ENCODE data around the gene SLC44A4.
"Not testable (repeated sequence)": the region's sequence is repeated elsewhere in the genome, so short reads cannot be mapped to it uniquely, and the experiment has no call there.

Gene SLC44A4

DNA sequence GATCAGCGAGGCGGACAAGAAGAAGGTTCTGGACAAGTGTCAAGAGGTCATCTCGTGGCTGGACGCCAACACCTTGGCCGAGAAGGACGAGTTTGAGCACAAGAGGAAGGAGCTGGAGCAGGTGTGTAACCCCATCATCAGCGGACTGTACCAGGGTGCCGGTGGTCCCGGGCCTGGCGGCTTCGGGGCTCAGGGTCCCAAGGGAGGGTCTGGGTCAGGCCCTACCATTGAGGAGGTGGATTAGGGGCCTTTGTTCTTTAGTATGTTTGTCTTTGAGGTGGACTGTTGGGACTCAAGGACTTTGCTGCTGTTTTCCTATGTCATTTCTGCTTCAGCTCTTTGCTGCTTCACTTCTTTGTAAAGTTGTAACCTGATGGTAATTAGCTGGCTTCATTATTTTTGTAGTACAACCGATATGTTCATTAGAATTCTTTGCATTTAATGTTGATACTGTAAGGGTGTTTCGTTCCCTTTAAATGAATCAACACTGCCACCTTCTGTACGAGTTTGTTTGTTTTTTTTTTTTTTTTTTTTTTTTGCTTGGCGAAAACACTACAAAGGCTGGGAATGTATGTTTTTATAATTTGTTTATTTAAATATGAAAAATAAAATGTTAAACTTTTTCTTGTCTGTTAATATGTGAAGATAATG lies 49.0 kb downstream of the SLC44A4 start:
- DNase-seq (ENCODE audit: low read depth, low spot score) = no peak

DNA sequence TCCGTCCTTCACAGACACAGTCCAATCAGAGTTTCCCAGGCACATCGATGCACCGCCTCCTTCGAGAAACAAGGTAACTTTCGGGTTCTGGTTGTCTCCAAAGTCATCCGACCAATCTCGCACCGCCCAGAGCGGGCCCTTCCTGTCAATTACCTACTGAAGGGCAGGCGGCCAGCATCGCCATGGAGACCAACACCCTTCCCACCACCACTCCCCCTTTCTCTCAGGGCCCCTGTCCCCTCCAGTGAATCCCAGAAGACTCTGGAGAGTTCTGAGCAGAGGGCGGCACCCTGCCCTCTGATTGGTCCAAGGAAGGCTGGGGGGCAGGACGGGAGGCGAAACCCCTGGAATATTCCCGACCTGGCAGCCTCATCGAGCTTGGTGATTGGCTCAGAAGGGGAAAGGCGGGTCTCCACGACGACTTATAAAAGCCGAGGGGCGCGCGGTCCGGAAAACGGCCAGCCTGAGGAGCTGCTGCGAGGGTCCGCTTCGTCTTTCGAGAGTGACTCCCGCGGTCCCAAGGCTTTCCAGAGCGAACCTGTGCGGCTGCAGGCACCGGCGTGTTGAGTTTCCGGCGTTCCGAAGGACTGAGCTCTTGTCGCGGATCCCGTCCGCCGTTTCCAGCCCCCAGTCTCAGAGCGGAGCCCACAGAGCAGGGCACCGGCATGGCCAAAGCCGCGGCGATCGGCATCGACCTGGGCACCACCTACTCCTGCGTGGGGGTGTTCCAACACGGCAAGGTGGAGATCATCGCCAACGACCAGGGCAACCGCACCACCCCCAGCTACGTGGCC lies 51.3 kb downstream of the SLC44A4 start, which contains the start of gene HSPA1B:
Gene HSPA1B (plus strand): TSS at position 453 of the 794 bp plus-strand sequence. CDS start 213 bp downstream, at position 666.
- peak; percentile 99 for DNase-seq (ENCODE audit: low read depth, low spot score)

DNA sequence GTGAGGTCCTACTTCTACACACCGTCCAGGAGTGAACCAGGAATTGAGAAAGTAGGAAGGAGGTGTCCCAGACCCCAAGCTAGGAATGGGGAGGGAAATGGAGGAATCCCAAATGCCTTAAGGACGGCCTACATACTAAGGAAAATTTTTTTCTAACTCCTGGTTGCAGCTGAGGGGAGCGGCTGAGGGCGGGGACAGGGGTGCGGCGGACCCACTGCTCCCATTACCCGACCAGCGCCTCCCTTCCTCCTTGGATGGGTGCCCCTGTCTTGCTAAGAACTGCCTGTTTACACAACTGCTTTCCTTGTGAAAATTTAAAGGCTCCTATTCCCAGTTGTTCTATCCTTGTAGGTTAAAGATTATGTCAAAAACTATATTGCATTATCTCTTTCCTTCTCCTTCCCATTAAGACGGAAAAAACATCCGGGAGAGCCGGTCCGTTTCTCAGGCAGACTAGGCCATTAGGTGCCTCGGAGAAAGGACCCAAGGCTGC lies 52.0 kb downstream of the SLC44A4 start:
- no peak for DNase-seq (ENCODE audit: low read depth, low spot score)

DNA sequence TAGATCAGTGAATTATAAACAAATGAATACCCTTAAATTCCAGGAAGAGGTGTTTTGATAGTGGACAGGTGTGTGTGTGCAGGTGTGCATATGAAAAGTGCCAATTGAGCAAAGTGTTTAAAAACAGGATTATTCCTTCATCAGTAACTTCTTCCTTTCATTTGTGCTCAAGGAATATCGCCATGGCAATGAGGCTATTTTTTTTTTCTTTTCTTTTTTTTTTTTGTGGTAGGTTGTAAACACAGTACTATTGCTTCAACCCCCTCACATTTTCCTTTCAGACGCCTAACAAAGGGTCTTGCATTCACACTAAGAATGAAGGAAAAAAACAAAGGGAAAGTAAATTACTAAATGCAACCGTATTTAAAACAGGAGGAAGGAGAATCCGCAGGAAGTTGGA lies 53.2 kb downstream of the SLC44A4 start:
- DNase-seq (ENCODE audit: low read depth, low spot score) = no peak

DNA sequence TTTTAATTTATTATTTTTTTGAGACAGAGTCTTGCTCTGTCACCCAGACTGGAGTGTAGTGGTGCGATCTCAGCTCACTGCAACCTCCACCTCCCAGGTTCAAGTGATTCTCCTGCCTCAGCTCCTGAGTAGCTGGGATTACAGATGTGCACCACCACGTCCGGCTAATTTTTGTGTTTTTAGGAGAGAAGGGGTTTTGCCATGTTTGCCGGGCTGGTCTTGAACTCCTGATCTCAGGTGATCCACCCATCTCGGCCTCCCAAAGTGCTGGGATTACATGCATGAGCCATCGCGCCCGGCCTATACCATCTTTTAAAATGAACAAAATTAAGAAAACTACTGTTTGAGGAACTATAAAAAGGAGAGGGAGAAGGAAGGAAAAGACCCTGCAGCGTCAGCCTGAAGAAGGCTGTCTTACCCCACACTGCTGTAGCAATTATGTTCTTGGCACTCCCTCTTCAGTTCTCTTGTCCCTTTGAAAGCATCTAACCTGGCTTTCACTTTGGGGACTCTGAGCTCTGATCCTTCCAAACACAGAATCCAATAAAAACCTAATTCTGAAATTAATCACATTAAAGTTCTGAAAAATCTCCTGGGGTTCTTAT lies 55.1 kb downstream of the SLC44A4 start:
- DNase-seq (ENCODE audit: low read depth, low spot score) = not testable (repeated sequence)

DNA sequence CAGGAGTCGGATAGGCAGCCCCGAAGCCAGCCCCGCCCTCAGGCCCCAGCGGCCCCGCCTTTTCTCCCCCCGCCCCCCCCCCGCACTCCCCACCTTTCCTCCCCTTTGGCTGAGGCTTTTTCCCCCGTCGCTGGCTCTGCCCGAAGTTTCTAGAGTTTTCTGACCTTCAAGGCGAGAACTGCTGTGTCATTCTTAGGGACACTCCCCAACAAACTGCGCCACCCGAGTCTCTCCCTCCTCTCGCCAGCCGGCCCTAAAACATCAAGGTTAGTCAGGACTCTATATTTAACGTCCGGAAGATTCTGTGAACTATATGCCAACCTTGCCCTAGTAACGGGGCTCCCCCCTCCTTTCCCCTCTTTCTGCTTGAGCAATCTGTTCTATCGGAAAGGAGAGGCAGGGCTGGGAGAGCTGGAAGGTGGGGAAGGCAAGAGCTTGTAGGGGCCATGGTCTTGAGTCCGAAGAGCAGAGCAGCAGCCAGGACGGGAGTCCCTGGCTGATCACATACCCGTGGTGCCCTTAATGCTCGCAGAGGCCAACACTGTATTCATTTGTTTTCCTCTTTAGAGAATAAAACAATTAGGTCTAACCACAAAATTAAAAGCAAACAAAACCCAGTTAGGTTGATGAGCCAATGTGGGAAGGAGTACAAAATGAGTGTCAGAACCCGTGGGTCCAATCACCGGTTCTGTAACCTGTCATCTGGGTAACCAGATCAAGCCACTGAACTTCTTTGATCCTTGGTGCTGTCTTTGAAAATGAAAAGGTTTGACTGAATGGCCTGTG lies 56.6 kb downstream of the SLC44A4 start:
- DNase-seq (ENCODE audit: low read depth, low spot score) = no peak

DNA sequence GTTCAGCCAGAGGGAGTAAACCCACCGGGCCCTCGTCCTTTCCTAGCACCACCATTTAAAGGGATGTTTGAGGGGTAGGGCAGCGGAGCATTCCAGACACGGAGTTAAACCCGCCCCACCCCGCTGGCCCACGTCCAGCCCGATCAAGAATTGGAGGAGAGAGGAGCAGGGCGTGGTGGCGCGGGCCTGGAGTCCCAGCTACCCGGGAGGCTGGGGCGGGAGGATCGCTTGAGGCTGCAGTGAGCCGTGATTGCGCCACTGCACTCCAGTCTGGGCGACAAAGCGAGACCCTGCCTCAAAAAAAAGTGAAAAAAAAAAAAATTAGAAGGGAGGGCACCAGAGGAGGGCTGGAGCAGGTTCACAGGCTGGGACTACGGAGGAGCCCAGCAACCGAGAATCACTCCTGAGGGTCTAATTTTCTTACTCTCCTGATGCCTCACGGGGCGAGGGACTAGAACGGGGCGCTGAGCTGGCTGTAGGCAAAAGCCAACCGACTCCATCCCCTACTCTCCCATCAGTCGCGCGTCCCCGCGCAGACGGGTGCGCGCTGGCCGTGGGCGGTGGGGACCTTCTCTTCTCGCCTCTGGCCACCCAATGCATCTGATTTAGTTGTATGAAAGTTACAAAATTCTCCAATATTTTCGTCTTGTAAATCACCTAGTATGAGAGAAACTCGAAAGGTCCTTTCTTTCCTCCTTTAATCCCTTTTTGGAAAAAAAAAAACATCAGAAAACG lies 57.3 kb downstream of the SLC44A4 start:
- DNase-seq (ENCODE audit: low read depth, low spot score) = no peak

DNA sequence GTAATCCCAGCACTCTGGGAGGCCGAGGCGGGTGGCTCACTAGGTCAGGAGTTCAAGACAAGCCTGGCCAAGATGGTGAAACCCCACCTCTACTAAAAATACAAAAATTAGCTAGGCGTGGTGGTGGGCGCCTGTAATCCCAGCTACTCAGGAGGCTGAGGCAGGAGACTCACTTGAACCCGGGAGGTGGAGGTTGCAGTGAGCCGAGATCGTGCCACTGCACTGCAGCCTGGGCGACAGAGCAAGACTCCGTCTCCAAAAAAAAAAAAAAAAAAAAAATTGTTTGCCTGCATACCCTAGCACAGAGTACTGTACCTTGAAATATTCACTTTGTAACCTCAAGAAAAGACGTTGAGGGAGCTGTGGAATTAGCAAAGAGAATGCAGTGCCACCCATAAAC lies 58.4 kb downstream of the SLC44A4 start:
- not testable (repeated sequence) for DNase-seq (ENCODE audit: low read depth, low spot score)

DNA sequence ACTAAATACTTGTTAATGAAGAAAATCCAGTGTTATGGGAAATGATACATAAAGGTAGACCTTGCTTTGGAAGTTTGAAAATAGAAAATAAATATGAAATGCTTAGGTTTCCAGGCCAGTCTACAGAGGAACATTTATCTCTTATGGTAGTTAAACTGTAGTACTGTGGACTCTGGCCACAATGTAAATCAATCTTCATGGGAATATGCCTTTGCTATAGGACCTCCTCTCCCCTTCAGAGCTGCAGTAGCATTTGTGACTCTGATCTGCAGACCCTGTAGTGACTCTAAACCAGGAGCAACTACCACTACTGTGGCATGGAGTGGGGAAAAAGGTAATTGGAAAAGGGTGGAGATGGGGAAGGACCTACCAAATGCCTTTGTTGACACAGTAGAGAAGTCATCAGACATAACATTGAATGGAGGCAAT lies 58.9 kb downstream of the SLC44A4 start:
- DNase-seq (ENCODE audit: low read depth, low spot score) = no peak

DNA sequence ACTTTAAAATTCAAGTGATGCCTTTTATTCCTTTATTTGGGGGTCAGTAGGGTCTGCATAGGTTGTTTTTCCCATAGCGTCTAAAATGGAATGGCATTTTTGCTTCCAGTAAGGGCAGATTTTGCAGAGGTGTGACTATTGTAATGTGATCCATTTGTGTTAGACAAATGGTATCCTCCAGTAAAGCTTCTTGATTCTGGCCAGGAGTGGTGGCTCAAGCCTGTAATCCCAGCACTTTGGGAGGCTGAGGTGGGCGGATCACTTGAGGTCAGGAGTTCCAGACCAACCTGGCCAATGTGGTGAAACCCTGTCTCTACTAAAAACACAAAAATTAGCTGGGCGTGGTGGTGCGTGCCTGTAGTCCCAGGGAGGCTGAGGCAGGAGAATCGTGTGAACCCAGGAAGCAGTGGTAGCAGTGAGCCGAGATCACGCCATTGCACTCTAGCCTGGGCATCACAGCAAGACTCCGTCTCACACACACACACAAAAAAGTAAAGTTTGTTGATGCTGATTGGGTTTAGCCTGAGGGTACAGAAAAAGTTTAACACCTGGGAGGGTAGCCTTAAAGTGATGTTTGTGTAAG lies 60.8 kb downstream of the SLC44A4 start:
- DNase-seq (ENCODE audit: low read depth, low spot score) = not testable (repeated sequence)

DNA sequence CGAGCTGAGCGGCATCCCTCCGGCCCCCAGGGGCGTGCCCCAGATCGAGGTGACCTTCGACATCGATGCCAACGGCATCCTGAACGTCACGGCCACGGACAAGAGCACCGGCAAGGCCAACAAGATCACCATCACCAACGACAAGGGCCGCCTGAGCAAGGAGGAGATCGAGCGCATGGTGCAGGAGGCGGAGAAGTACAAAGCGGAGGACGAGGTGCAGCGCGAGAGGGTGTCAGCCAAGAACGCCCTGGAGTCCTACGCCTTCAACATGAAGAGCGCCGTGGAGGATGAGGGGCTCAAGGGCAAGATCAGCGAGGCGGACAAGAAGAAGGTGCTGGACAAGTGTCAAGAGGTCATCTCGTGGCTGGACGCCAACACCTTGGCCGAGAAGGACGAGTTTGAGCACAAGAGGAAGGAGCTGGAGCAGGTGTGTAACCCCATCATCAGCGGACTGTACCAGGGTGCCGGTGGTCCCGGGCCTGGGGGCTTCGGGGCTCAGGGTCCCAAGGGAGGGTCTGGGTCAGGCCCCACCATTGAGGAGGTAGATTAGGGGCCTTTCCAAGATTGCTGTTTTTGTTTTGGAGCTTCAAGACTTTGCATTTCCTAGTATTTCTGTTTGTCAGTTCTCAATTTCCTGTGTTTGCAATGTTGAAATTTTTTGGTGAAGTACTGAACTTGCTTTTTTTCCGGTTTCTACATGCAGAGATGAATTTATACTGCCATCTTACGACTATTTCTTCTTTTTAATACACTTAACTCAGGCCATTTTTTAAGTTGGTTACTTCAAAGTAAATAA lies 61.5 kb downstream of the SLC44A4 start:
- not testable (repeated sequence) for DNase-seq (ENCODE audit: low read depth, low spot score)

DNA sequence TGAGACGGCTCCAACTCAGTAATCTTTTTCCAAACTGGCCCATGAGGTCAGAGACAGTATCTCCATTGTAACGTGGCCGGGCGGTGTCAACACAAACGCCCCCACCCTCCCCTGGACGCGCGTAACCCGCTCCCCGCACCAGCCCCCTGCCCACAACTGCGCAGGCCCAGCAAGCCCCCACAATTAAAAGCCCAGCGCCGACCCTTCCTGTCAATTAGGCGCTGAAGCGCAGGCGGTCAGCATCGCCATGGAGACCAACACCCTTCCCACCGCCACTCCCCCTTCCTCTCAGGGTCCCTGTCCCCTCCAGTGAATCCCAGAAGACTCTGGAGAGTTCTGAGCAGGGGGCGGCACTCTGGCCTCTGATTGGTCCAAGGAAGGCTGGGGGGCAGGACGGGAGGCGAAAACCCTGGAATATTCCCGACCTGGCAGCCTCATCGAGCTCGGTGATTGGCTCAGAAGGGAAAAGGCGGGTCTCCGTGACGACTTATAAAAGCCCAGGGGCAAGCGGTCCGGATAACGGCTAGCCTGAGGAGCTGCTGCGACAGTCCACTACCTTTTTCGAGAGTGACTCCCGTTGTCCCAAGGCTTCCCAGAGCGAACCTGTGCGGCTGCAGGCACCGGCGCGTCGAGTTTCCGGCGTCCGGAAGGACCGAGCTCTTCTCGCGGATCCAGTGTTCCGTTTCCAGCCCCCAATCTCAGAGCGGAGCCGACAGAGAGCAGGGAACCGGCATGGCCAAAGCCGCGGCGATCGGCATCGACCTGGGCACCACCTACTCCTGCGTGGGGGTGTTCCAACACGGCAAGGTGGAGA lies 63.6 kb downstream of the SLC44A4 start, which contains the start of the genes HSPA1A and HSPA1L:
Gene HSPA1A (plus strand): TSS at position 519 of the 814 bp plus-strand sequence. CDS start 214 bp downstream, at position 733.
Gene HSPA1L (minus strand): TSS at position 259 of the 814 bp plus-strand sequence. CDS start 3,311 bp downstream, outside the sequence.
- DNase-seq (ENCODE audit: low read depth, low spot score) = peak; percentile 94

DNA sequence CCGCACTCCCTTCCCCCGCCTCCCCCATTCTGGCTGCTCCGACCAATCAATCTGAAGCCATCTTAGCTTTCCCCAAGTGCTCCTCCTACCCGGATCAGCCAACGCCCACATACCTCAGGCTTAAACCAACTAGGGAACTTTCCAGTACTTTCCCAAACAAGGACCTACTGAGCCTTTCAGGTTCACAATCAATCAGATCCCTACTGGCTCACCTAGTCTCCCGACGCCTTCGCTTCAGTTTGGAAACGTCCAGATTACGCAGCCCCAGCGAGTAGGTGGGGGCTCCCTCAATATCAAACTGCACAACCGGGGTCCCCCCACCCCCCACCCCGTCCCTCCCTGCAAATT lies 64.1 kb downstream of the SLC44A4 start:
- DNase-seq (ENCODE audit: low read depth, low spot score) = peak; percentile 98

DNA sequence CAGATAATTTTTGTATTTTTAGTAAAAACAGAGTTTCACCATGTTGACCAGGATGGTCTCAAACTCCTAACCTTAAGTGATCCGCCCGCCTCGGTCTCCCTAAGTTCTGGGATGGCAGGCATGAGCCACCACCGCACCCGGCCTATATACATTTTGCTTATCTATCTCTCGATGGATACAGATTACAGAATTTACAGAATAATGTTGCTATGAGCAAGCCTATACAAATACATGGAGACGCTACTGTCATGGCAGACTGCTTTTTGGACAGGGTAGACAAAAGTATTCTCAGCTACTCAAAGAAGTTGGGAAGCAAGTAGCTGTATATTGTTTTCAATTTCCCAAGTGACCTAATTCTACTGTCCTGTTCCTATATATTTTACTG lies 65.3 kb downstream of the SLC44A4 start:
- DNase-seq (ENCODE audit: low read depth, low spot score) = no peak
